ENCODE results near the gene CALCOCO2. TPM values are rescaled to one million over a fixed set of nuclear protein-coding genes. Genes with fewer than 3 reads are reported as not detected.
A peak's percentile ranks its signal among the peaks of the same experiment; 100 is the strongest.

Gene CALCOCO2
- total and polyA plus RNA-seq, 7 donors, result 90.4 to 198 (median 130) TPM

- DNase-seq, result no peak
- Histone ChIP-seq H3K27me3 (no peaks in the 10 kb centered on the region), H3K4me1 (no peaks in the 10 kb centered on the region), H3K36me3 (no peaks in the 10 kb centered on the region), H3K27ac (peak overlapping the region in 3 of 4 donors; percentile 2 to 56 (median 23)), H3K4me3 (no peak overlapping the region), H3K9me3 (no peaks in the 10 kb centered on the region)
- TF ChIP-seq CTCF (IDR thresholded peaks at IDR 0.05) (no peak), EP300 (IDR thresholded peaks at IDR 0.05) (no peak), POLR2AphosphoS5 (IDR thresholded peaks at IDR 0.05) (no peak), POLR2A (IDR thresholded peaks at IDR 0.05) (no peak)
- WGBS, 2 donors, result 11 to 65% methylated on average over 1 of the region's 1 CpG
- intact Hi-C loops (cut with DNase I), result no loop called here
These were observed 42.4 kb downstream of the CALCOCO2 start for GRCh38 chr17:48873209-48873608.

GRCh38 chr17:48873696-48874443 is 43.0 kb downstream of the CALCOCO2 start:
- Histone ChIP-seq H3K4me1 (no peaks in the 10 kb centered on the region), H3K36me3 (no peaks in the 10 kb centered on the region), H3K9me3 (no peaks in the 10 kb centered on the region), H3K4me3 (no peak overlapping the region), H3K27me3 (no peaks in the 10 kb centered on the region), H3K27ac (peak overlapping the region in 3 of 4 donors; percentile 2 to 56 (median 23))
- DNase-seq, result no peak
- TF ChIP-seq CTCF (IDR thresholded peaks at IDR 0.05) (no peak), POLR2AphosphoS5 (IDR thresholded peaks at IDR 0.05) (no peak), POLR2A (IDR thresholded peaks at IDR 0.05) (no peak), EP300 (IDR thresholded peaks at IDR 0.05) (no peak)
- intact Hi-C loops (cut with DNase I), result no loop called here
- WGBS, 2 donors, result 20 to 58% methylated on average over 5 of the region's 5 CpGs

- TF ChIP-seq POLR2AphosphoS5 (IDR thresholded peaks at IDR 0.05) (no peak), CTCF (IDR thresholded peaks at IDR 0.05) (peak; percentile 74 to 98 (median 92)), EP300 (IDR thresholded peaks at IDR 0.05) (no peak)
- WGBS, 2 donors, result 19 to 23% methylated on average over 12 of the region's 12 CpGs
- Histone ChIP-seq H3K4me3 (no peak overlapping the region), H3K36me3 (no peaks in the 10 kb centered on the region), H3K9me3 (no peaks in the 10 kb centered on the region), H3K4me1 (no peaks in the 10 kb centered on the region), H3K27me3 (no peaks in the 10 kb centered on the region), H3K27ac (no peak overlapping the region)
- no peak for DNase-seq
- intact Hi-C loops (cut with DNase I), result loop anchor here (2.0 kb wide), 4 partner anchors 64 to 200 kb away; no protein-coding TSS in a partner anchor
These were observed 48.4 kb downstream of the CALCOCO2 start for GRCh38 chr17:48878920-48879898.

GRCh38 chr17:48882272-48882671 is 51.4 kb downstream of the CALCOCO2 start:
- Histone ChIP-seq H3K4me1 (peaks cover 0 to 8% (median 4%) of the 10 kb centered on the region in 4 donors), H3K4me3 (no peak overlapping the region), H3K27ac (no peak overlapping the region), H3K27me3 (no peaks in the 10 kb centered on the region), H3K9me3 (no peaks in the 10 kb centered on the region), H3K36me3 (no peaks in the 10 kb centered on the region)
- no peak for TF ChIP-seq POLR2A (IDR thresholded peaks at IDR 0.05)
- TF ChIP-seq CTCF (IDR thresholded peaks at IDR 0.05), result no peak
- TF ChIP-seq EP300 (IDR thresholded peaks at IDR 0.05), result no peak
- no peak for TF ChIP-seq POLR2AphosphoS5 (IDR thresholded peaks at IDR 0.05)
- intact Hi-C loops (cut with DNase I), result no loop called here
- 85 to 95% methylated on average over 2 of the region's 2 CpGs for WGBS, 2 donors
- no peak for DNase-seq

All from sigmoid colon (tissue), 7 donors.